ENCODE results near the gene PCK2.

- TF ChIP-seq, protein P1, sequence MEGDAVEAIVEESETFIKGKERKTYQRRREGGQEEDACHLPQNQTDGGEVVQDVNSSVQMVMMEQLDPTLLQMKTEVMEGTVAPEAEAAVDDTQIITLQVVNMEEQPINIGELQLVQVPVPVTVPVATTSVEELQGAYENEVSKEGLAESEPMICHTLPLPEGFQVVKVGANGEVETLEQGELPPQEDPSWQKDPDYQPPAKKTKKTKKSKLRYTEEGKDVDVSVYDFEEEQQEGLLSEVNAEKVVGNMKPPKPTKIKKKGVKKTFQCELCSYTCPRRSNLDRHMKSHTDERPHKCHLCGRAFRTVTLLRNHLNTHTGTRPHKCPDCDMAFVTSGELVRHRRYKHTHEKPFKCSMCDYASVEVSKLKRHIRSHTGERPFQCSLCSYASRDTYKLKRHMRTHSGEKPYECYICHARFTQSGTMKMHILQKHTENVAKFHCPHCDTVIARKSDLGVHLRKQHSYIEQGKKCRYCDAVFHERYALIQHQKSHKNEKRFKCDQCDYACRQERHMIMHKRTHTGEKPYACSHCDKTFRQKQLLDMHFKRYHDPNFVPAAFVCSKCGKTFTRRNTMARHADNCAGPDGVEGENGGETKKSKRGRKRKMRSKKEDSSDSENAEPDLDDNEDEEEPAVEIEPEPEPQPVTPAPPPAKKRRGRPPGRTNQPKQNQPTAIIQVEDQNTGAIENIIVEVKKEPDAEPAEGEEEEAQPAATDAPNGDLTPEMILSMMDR (IDR thresholded peaks at IDR 0.05) = no peak
- no peak for TF ChIP-seq POLR2A (IDR thresholded peaks at IDR 0.05)
These were observed 6.0 kb upstream of the PCK2 start for GRCh38 chr14:24088095-24088494.

Measured in transverse colon (tissue), 3 donors.